ENCODE results near the gene PLA2G2D. TPM values are rescaled to one million over a fixed set of nuclear protein-coding genes. Genes with fewer than 3 reads are reported as not detected.

The PLA2G2D gene
- total and polyA plus RNA-seq, 2 of the 8 experiments (the other 6 are each of a cell fraction or from before 2014, with no cell fraction given): not detected

- TF ChIP-seq CHD7 (IDR thresholded peaks at IDR 0.05; ENCODE audit: insufficient replicate concordance, low read length) (no peak), RNF2 (IDR thresholded peaks at IDR 0.05; ENCODE audit: borderline replicate concordance, low read depth, low read length, missing control alignments, poor library complexity, severe bottlenecking) (no peak), KDM1A (IDR thresholded peaks at IDR 0.05; ENCODE audit: borderline replicate concordance, low read length) (no peak), MAX (IDR thresholded peaks at IDR 0.05) (no peak), ATF3 (IDR thresholded peaks at IDR 0.05; ENCODE audit: insufficient read depth, low read depth, low read length) (no peak), JUND (IDR thresholded peaks at IDR 0.05; ENCODE audit: low read length) (no peak), HDAC6 (IDR thresholded peaks at IDR 0.05; ENCODE audit: low read depth, low read length) (no peak), CBX8 (IDR thresholded peaks at IDR 0.05; ENCODE audit: borderline replicate concordance, low read depth, low read length) (no peak), TEAD4 (IDR thresholded peaks at IDR 0.05; ENCODE audit: low read depth, low read length) (no peak)
These were observed 24.0 kb upstream of the PLA2G2D start (continued) for GRCh38 chr1:20143318-20143717.
